Measurements from ENCODE around the gene METTL3.
A peak's percentile ranks its signal among the peaks of the same experiment; 100 is the strongest.

METTL3 gene

GRCh38 chr14:21525962-21526671 lies 15.0 kb upstream of the METTL3 start, which contains the start of gene SALL2:
Gene SALL2 (minus strand): TSS chr14:21526346. CDS start chr14:21526127, 219 bp downstream.
- Histone ChIP-seq H2AFZ (ENCODE audit: low read depth, low read length, severe bottlenecking) (no peak within 1 kb of the TSS), H3K27ac (ENCODE audit: low read depth, low read length) (no peak within 1 kb of the TSS), H3K4me2 (ENCODE audit: low read depth, low read length, poor library complexity, severe bottlenecking) (peak within 1 kb of the TSS; percentile 25), H3K9me2 (replicated peaks; ENCODE audit: insufficient read depth, low read length) (no peaks in the 10 kb centered on the region), H3K4me3 (ENCODE audit: insufficient read depth, low read length, poor library complexity, severe bottlenecking) (no peak within 1 kb of the TSS), H4K20me1 (ENCODE audit: low read depth, low read length) (no peaks in the 10 kb centered on the region), H3K27me3 (ENCODE audit: low read length) (no peaks in the 10 kb centered on the region), H3K9me3 (ENCODE audit: insufficient read depth, low read length) (no peaks in the 10 kb centered on the region), H3F3A (ENCODE audit: insufficient read depth) (no peaks in the 10 kb centered on the region), H3K36me3 (ENCODE audit: low read length) (no peaks in the 10 kb centered on the region), H3K9ac (ENCODE audit: low read length) (no peak within 1 kb of the TSS), H3K79me2 (ENCODE audit: insufficient read depth, low read length) (no peaks in the 10 kb centered on the region)
- TF ChIP-seq CTCF (IDR thresholded peaks at IDR 0.05; ENCODE audit: insufficient read depth, low read length, poor library complexity, severe bottlenecking) (no peak), EZH2phosphoT487 (conservative IDR thresholded peaks at IDR 0.05; ENCODE audit: low read length) (no peak)

GRCh38 chr14:21525571-21525961 lies 14.4 kb upstream of the METTL3 start:
- Histone ChIP-seq H3K27ac (ENCODE audit: low read depth, low read length) (no peak overlapping the region), H2AFZ (ENCODE audit: low read depth, low read length, severe bottlenecking) (no peak overlapping the region), H3K36me3 (ENCODE audit: low read length) (no peaks in the 10 kb centered on the region), H3K4me3 (ENCODE audit: insufficient read depth, low read length, poor library complexity, severe bottlenecking) (no peak overlapping the region), H4K20me1 (ENCODE audit: low read depth, low read length) (no peaks in the 10 kb centered on the region), H3K79me2 (ENCODE audit: insufficient read depth, low read length) (no peaks in the 10 kb centered on the region), H3K9me3 (ENCODE audit: insufficient read depth, low read length) (no peaks in the 10 kb centered on the region), H3K27me3 (ENCODE audit: low read length) (no peaks in the 10 kb centered on the region), H3K9ac (ENCODE audit: low read length) (no peak overlapping the region), H3K4me2 (ENCODE audit: low read depth, low read length, poor library complexity, severe bottlenecking) (no peak overlapping the region), H3F3A (ENCODE audit: insufficient read depth) (no peaks in the 10 kb centered on the region), H3K9me2 (replicated peaks; ENCODE audit: insufficient read depth, low read length) (no peaks in the 10 kb centered on the region)
- TF ChIP-seq CTCF (IDR thresholded peaks at IDR 0.05; ENCODE audit: insufficient read depth, low read length, poor library complexity, severe bottlenecking) (no peak), EZH2phosphoT487 (conservative IDR thresholded peaks at IDR 0.05; ENCODE audit: low read length) (no peak)

GRCh38 chr14:21524575-21525490 lies 13.7 kb upstream of the METTL3 start:
- H3K27me3 ChIP-seq (ENCODE audit: low read length), result no peaks in the 10 kb centered on the region
- no peak for TF ChIP-seq CTCF (IDR thresholded peaks at IDR 0.05; ENCODE audit: insufficient read depth, low read length, poor library complexity, severe bottlenecking)
- TF ChIP-seq EZH2phosphoT487 (conservative IDR thresholded peaks at IDR 0.05; ENCODE audit: low read length), result no peak
- H3K9me3 ChIP-seq (ENCODE audit: insufficient read depth, low read length), result no peaks in the 10 kb centered on the region
- no peak overlapping the region for H3K4me3 ChIP-seq (ENCODE audit: insufficient read depth, low read length, poor library complexity, severe bottlenecking)
- H3K9me2 ChIP-seq (replicated peaks; ENCODE audit: insufficient read depth, low read length), result no peaks in the 10 kb centered on the region
- no peaks in the 10 kb centered on the region for H3K36me3 ChIP-seq (ENCODE audit: low read length)
- H3K9ac ChIP-seq (ENCODE audit: low read length), result no peak overlapping the region
- no peaks in the 10 kb centered on the region for H3K79me2 ChIP-seq (ENCODE audit: insufficient read depth, low read length)
- H3F3A ChIP-seq (ENCODE audit: insufficient read depth), result no peaks in the 10 kb centered on the region
- H2AFZ ChIP-seq (ENCODE audit: low read depth, low read length, severe bottlenecking), result no peak overlapping the region
- no peaks in the 10 kb centered on the region for H4K20me1 ChIP-seq (ENCODE audit: low read depth, low read length)
- no peak overlapping the region for H3K27ac ChIP-seq (ENCODE audit: low read depth, low read length)
- H3K4me2 ChIP-seq (ENCODE audit: low read depth, low read length, poor library complexity, severe bottlenecking), result no peak overlapping the region
